Measurements from ENCODE around the gene SLC35E1.

DNA sequence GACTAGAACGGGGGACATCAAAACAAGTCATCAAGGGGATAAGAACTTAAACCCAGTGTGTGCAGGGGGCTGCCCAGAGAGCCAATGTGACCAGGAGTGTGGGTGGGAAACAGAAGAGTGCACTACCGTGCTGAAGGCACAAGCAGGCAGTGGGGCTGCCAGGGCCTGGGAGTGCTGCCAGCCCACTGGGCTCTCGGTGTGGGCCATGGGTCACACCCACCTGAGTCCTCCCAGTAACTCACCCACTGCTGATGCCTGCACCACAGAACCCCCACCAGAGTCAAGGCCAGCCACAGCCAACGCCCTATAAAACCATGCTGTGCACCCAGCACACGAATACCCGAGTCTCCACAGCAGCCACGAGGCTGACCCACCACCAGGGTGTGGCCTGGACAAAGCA, 47.2 kb upstream of the SLC35E1 start:
- TF ChIP-seq, protein P1, sequence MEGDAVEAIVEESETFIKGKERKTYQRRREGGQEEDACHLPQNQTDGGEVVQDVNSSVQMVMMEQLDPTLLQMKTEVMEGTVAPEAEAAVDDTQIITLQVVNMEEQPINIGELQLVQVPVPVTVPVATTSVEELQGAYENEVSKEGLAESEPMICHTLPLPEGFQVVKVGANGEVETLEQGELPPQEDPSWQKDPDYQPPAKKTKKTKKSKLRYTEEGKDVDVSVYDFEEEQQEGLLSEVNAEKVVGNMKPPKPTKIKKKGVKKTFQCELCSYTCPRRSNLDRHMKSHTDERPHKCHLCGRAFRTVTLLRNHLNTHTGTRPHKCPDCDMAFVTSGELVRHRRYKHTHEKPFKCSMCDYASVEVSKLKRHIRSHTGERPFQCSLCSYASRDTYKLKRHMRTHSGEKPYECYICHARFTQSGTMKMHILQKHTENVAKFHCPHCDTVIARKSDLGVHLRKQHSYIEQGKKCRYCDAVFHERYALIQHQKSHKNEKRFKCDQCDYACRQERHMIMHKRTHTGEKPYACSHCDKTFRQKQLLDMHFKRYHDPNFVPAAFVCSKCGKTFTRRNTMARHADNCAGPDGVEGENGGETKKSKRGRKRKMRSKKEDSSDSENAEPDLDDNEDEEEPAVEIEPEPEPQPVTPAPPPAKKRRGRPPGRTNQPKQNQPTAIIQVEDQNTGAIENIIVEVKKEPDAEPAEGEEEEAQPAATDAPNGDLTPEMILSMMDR (IDR thresholded peaks at IDR 0.05; ENCODE audit: insufficient read depth, low read length, poor library complexity, severe bottlenecking) = no peak
- no peak for TF ChIP-seq EZH2phosphoT487 (conservative IDR thresholded peaks at IDR 0.05; ENCODE audit: low read length)

Measured in SU-DHL-6 (cell line).